GM12865 (cell line): ENCODE data around the gene ZC3H7B.

ENCODE experiments used
- DNase-seq: peaks from one replicate; pipeline ENCODE4 v3.0.0; 2010; ENCODE audit warnings: low read depth
- H3K4me3 ChIP-seq: 2 replicates; pipeline ENCODE4 v1.5.1; 2011; ENCODE audit warnings: mild to moderate bottlenecking, low read depth, low read length, control low read depth
- TF ChIP-seq, protein P1 (sequence below): IDR thresholded peaks from 2 replicates; pipeline ENCODE4 v1.5.1; 2011; ENCODE audit warnings: low read length, control low read depth, low read depth, inconsistent platforms; ENCODE audit not compliant: insufficient read depth; ENCODE audit errors: missing control alignments

ZC3H7B gene

DNA sequence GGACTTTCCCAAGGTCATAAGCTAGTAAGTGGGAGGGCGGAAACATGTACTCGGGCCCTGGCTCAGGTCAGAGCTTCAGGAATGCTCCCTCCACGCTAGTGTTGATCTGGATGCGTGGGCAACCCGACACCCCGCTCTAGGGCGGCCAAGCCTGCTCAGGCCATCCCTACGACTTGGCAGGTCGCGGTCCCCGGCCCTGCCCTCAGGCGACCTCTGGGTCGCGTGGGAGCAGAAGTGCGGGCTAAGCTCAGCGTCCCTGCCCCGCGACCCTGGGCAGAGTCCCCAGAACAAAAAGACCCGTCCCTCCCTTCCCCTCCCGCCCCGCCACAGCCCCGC, 79.6 kb downstream of the ZC3H7B start:
- DNase-seq: no peak
- TF ChIP-seq, protein P1, sequence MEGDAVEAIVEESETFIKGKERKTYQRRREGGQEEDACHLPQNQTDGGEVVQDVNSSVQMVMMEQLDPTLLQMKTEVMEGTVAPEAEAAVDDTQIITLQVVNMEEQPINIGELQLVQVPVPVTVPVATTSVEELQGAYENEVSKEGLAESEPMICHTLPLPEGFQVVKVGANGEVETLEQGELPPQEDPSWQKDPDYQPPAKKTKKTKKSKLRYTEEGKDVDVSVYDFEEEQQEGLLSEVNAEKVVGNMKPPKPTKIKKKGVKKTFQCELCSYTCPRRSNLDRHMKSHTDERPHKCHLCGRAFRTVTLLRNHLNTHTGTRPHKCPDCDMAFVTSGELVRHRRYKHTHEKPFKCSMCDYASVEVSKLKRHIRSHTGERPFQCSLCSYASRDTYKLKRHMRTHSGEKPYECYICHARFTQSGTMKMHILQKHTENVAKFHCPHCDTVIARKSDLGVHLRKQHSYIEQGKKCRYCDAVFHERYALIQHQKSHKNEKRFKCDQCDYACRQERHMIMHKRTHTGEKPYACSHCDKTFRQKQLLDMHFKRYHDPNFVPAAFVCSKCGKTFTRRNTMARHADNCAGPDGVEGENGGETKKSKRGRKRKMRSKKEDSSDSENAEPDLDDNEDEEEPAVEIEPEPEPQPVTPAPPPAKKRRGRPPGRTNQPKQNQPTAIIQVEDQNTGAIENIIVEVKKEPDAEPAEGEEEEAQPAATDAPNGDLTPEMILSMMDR: no peak

DNA sequence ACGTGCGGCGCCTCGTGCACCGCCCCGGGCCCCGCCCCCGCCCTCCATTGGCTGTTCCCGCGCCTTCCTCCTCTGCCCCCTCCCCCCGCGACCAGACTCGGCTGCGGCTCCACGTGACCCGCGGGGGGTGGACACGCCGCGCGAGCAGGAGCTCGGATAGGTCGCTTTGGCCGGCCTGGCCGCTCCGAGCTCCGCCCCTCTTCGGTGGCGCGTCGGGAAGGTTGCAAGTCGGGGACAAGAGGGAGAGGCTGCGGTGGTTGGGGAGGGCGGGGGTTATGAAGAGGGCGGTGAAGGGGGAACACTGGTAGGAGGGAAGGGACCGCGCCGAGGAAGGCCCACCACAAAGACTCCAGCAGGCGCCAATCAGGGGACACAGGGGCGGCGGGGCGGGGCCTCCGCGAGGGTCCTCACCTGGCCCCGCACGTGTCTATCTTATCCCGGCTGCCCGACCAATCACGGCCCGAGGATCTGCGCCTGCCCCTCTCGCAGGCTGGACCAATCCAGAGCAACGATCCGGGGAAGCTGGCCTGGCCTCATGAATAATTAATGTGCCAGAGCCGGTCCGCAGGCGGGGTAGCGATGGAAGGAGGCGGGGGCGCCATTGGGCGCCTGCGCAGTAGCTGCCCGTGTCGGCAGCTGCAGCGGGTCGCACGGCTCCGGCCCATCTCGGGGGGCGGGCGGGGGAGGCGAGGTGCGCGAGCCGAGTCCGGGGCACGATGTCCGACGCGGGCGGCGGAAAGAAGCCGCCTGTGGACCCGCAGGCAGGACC, 80.2 kb downstream of the ZC3H7B start, which contains the start of gene TEF:
TEF (plus strand) TSS at position 614 of the 769 bp plus-strand sequence; CDS start at position 717, 103 bp downstream.
- TF ChIP-seq, protein P1: no peak
- peak; percentile 99 for DNase-seq
- peak within 1 kb of the TSS; percentile 48 for H3K4me3 ChIP-seq

More for the DNA sequence above, 79.6 kb downstream of the ZC3H7B start:
- peak overlapping the region; percentile 48 for H3K4me3 ChIP-seq

DNA sequence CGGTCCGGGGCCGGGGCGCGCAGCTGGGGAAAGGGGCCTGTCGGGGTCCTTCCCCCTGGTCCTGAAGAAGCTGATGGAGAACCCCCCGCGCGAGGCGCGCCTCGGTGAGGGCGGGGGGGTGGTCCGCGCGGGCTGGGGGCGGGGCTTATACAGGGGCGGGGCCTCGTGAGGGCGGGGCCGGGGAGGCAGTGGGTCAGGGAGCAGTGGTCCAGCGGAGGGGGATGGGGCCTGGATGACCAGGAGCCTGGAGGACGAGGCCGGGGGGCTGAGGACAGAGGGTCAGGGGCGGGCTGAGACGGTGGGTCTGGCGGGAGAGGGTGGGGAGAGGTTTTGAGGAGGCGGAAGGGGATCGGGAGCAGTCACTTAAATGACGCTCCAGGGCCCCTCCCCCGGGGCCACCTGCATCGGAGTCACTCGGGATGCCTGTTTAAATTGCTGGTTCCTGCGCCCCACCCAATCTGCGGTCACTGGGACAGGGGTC, 80.8 kb downstream of the ZC3H7B start:
- H3K4me3 ChIP-seq: peak overlapping the region; percentile 48
- peak; percentile 76 for DNase-seq
- TF ChIP-seq, protein P1: no peak

DNA sequence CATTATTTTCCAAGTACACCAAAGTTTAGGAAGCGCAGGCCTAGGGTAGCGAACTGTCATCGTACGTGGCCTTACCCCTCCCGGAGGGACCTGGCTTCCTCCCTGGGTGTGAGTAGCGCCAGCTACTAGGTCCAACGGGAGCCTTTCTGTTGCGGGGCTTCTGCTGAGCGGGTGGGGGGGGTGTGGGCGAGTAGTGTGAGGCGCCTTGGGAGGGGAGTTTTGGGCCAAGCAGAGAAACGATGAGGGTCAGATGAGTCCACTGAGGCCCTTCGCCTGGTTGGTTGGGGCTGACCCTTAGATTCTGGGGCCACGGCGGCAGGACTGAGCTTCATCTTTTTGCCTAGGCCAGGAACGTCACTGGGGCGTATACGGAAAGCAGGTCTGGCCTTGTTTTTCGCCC, 81.3 kb downstream of the ZC3H7B start:
- peak; percentile 16 for DNase-seq
- TF ChIP-seq, protein P1: no peak
- H3K4me3 ChIP-seq: peak overlapping the region; percentile 48

DNA sequence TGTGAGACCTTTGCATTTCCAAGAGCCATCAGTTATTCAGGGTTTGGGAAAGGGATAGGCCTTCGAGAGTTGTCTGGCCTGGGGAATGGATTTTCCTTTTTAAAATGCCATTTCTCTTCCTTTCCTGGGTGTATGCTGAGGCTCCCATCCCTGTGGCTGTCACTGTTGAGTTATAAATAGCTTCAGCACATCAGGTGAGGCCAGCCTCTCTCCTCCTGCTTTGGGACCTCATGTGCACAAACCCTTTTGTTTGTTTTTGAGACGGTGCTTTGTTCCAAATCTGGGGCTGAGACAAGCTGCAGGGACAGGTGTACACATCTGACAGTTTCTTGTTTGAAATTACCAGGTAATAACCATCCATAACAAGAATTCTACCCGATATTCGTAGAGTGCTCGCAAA, 81.8 kb downstream of the ZC3H7B start:
- H3K4me3 ChIP-seq: no peak overlapping the region
- TF ChIP-seq, protein P1: no peak
- no peak for DNase-seq

DNA sequence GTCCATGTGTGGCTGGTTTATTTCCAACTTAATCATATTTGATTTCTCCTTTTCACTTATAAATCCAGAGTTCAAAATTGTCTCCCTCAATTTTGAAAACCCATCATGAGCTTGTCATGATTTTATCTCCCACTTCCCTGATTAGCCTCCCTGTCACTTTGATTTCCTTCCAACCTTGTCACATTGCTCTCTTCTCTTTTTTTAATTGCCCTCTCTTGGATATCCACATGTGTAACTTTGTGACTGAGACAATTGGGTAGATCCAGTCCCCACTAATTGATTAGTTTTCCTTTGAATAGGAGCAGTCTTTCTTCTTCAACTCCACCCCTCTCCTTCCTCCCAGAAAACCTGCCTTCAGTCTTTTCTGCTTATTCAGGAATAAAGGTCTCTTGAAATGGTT, 82.8 kb downstream of the ZC3H7B start:
- no peak overlapping the region for H3K4me3 ChIP-seq
- TF ChIP-seq, protein P1: no peak
- DNase-seq: no peak

DNA sequence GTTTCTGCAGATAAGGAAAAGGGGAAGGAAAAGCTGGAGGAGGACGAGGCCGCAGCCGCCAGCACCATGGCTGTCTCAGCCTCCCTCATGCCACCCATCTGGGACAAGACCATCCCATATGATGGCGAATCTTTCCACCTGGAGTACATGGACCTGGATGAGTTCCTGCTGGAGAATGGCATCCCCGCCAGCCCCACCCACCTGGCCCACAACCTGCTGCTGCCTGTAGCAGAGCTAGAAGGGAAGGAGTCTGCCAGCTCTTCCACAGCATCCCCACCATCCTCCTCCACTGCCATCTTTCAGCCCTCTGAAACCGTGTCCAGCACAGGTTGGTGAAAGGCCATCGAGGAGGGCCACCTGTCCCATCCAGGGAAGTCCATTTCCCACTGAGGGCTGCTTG, 86.0 kb downstream of the ZC3H7B start:
- H3K4me3 ChIP-seq: no peak overlapping the region
- TF ChIP-seq, protein P1: no peak
- DNase-seq: no peak
